OCI-LY3 (cell line): Measurements from ENCODE around the gene ADAP1.
"Not testable (repeated sequence)": the region's sequence is repeated elsewhere in the genome, so short reads cannot be mapped to it uniquely, and the experiment has no call there.

ENCODE experiments used
- H2AFZ ChIP-seq: fragments of 200-600, 300-600 bp; shearing (Covaris generic); 2 replicates; pipeline ENCODE4 v1.6.0; 2014; ENCODE audit warnings: antibody characterized with exemption, low read depth, low read length
- H3K27ac ChIP-seq: fragments of 200-600, 300-600 bp; sonication (generic); 2 replicates; pipeline ENCODE4 v1.5.1; 2014; ENCODE audit warnings: mild to moderate bottlenecking, low read length, moderate library complexity, mixed read lengths
- H3K27me3 ChIP-seq: fragments of 200-600, 300-600 bp; sonication (generic); 2 replicates; pipeline ENCODE4 v1.6.1; 2014; ENCODE audit warnings: low read depth, low read length, mixed read lengths
- H3K36me3 ChIP-seq: fragments of 200-600, 300-600 bp; sonication (generic); replicated peaks from 2 replicates; pipeline ENCODE3; 2014; ENCODE audit warnings: low read depth, low read length, mixed read lengths
- H3K4me1 ChIP-seq: fragments of 300-600, 200-600 bp; sonication (generic); 2 replicates; pipeline ENCODE4 v1.6.1; 2014; ENCODE audit warnings: low read length, mixed read lengths
- H3K4me2 ChIP-seq: fragments of 200-600, 300-600 bp; sonication (generic); 2 replicates; pipeline ENCODE4 v1.6.1; 2014; ENCODE audit warnings: low read length, mixed read lengths
- H3K4me3 ChIP-seq: fragments of 300-600, 200-600 bp; sonication (generic); 2 replicates; pipeline ENCODE4 v1.5.1; 2014; ENCODE audit warnings: antibody characterized with exemption, mild to moderate bottlenecking, low read length, moderate library complexity
- H3K79me2 ChIP-seq: fragments of 300-600, 200-600 bp; shearing (Covaris generic); 2 replicates; pipeline ENCODE4 v1.6.1; 2014; ENCODE audit warnings: mild to moderate bottlenecking, low read length, mixed read lengths
- H3K9ac ChIP-seq: fragments of 300-600, 200-600 bp; shearing (Covaris generic); 2 replicates; pipeline ENCODE4 v1.6.0; 2014; ENCODE audit warnings: mild to moderate bottlenecking, low read length, moderate library complexity
- H3K9me3 ChIP-seq: fragments of 200-600, 300-600 bp; shearing (Covaris generic); 2 replicates; pipeline ENCODE4 v1.6.1; 2014; ENCODE audit warnings: low read length, mixed read lengths; ENCODE audit not compliant: insufficient read depth
- H4K20me1 ChIP-seq: fragments of 200-600, 300-600 bp; sonication (generic); 2 replicates; pipeline ENCODE4 v1.6.1; 2016; ENCODE audit warnings: low read length, mixed read lengths; ENCODE audit not compliant: insufficient read depth
- EZH2phosphoT487 ChIP-seq: fragments of 200-600 bp; shearing (Covaris generic); IDR thresholded peaks from 2 replicates; pipeline ENCODE4 v1.6.1; 2018; ENCODE audit warnings: antibody characterized with exemption, mixed run types, low read depth
- TF ChIP-seq, protein P1 (sequence below): fragments of 200-600, 300-600 bp; sonication (generic); IDR thresholded peaks from 2 replicates; pipeline ENCODE4 v1.5.1; 2014; ENCODE audit warnings: antibody characterized with exemption, low read length, low read depth

The ADAP1 gene

DNA sequence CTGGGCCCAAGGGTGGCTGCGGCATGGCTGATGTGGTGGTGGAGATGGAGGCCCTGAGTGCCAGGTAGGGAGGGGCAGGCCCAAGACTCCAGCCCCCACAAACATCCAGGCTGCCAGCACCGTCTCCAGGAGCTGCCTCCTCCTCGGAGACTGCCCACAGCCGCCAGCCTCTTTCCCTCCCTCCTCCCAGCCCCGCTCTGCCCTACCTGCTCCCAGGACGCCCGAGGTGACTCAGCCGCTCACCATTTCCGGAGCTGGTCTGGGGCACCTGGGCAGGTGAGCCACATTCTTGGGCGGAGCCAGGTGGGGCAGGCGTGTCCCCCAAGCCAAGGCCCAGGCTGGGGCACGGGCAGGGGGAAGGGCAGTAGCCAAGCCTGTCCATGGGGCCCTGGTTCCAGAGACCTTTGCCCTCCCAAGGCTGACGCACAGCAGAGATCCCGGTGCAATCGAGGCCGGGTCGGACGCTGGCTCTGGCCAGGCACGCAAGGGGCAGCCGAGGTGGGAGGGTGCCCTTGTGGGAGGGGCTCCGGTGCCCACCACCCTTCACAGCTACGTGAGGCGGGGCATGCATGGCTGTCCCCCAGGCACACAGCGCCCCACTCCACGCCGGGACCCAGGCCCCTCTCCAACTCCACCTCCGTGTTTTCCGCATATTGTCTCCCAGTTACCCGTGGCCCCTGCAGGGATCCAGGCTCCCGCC lies 8.8 kb downstream of the ADAP1 start:
- peaks cover 8% of the 10 kb centered on the region; the same call in 1 of the 2 replicates for H3K27me3 ChIP-seq
- H3K79me2 ChIP-seq, result no peaks in the 10 kb centered on the region
- no peak overlapping the region for H2AFZ ChIP-seq
- no peak overlapping the region for H3K4me3 ChIP-seq
- no peaks in the 10 kb centered on the region for H3K9me3 ChIP-seq
- H3K4me2 ChIP-seq, result no peak overlapping the region
- H3K36me3 ChIP-seq, result peaks cover 6% of the 10 kb centered on the region
- no peak overlapping the region for H3K9ac ChIP-seq
- H3K27ac ChIP-seq, result no peak overlapping the region
- TF ChIP-seq, protein P1, sequence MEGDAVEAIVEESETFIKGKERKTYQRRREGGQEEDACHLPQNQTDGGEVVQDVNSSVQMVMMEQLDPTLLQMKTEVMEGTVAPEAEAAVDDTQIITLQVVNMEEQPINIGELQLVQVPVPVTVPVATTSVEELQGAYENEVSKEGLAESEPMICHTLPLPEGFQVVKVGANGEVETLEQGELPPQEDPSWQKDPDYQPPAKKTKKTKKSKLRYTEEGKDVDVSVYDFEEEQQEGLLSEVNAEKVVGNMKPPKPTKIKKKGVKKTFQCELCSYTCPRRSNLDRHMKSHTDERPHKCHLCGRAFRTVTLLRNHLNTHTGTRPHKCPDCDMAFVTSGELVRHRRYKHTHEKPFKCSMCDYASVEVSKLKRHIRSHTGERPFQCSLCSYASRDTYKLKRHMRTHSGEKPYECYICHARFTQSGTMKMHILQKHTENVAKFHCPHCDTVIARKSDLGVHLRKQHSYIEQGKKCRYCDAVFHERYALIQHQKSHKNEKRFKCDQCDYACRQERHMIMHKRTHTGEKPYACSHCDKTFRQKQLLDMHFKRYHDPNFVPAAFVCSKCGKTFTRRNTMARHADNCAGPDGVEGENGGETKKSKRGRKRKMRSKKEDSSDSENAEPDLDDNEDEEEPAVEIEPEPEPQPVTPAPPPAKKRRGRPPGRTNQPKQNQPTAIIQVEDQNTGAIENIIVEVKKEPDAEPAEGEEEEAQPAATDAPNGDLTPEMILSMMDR, result no peak
- no peak for TF ChIP-seq EZH2phosphoT487
- peaks cover 30% of the 10 kb centered on the region for H3K4me1 ChIP-seq
- no peaks in the 10 kb centered on the region for H4K20me1 ChIP-seq

DNA sequence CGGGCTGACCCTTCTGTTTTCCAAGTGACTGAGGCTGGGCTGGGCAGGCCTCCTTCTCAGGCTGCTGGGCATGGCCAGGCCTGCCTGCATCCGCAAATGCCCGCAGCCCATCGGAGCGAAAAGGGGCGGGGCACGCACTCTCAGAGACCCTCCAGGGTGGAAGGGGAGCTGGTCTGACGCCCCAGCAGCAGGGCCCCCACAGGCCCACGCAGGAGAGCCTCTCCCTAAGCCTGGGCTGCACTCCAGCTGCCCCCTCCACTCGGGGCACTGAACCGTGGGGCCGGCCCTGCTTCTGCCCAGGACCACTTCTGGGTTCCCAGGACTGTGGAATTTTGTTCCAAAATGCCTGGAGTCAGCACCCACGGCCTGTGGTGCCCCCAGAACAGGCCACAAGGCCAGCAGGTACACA lies 9.3 kb downstream of the ADAP1 start:
- Histone ChIP-seq H3K79me2 (no peaks in the 10 kb centered on the region), H3K4me2 (no peak overlapping the region), H3K27ac (no peak overlapping the region), H3K27me3 (peaks cover 8% of the 10 kb centered on the region; the same call in 1 of the 2 replicates), H2AFZ (no peak overlapping the region), H3K4me1 (peaks cover 30% of the 10 kb centered on the region), H3K9me3 (no peaks in the 10 kb centered on the region), H3K4me3 (no peak overlapping the region), H3K9ac (no peak overlapping the region), H3K36me3 (peaks cover 9% of the 10 kb centered on the region), H4K20me1 (no peaks in the 10 kb centered on the region)
- TF ChIP-seq, protein P1, result no peak
- no peak for TF ChIP-seq EZH2phosphoT487

DNA sequence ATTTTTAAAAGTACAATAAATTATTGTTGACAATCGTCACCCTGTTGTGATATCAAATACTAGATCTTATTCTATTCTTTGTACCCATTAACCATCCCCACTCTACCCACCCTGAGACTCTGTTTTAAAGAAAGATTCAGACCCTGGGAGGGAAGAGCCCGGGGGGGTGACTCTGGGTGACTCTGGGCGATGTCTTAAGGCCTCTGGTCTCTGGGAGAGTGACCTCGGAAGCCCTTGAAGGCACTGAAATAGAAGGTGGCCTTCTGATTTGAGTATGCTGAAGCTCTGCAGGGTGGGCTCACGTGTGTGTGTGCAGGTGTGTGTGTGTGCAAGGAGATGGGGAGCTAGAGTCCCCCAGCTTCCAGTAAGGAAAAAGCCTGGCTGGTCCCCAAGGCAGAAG lies 9.7 kb downstream of the ADAP1 start:
- Histone ChIP-seq H3K4me3 (no peak overlapping the region), H4K20me1 (no peaks in the 10 kb centered on the region), H3K27ac (no peak overlapping the region), H2AFZ (no peak overlapping the region), H3K36me3 (peaks cover 9% of the 10 kb centered on the region), H3K9ac (no peak overlapping the region), H3K27me3 (peaks cover 8% of the 10 kb centered on the region; the same call in 1 of the 2 replicates), H3K4me2 (no peak overlapping the region), H3K4me1 (peaks cover 26% of the 10 kb centered on the region), H3K79me2 (no peaks in the 10 kb centered on the region), H3K9me3 (peaks cover 3% of the 10 kb centered on the region; the same call in 1 of the 2 replicates)
- TF ChIP-seq, protein P1, result no peak
- no peak for TF ChIP-seq EZH2phosphoT487

DNA sequence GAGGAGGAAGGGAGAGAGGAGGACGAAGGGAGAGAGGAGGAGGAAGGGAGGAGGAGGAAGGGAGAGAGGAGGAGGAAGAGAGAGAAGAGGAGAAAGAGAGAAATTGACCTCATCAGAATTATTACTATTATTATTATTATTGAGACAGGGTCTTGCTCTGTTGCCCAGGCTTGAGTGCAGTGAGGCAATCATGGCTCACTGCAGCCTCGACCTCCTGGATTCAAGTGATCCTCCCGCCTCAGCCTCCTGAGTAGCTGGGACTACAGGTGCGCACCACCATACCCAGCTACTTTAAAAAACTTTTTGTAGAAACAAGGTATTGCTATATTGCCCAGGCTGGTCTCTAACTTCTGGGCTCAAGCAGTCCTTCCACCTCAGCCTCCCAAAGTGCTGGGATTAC lies 10.7 kb downstream of the ADAP1 start:
- not testable (repeated sequence) for H4K20me1 ChIP-seq, H3K4me3 ChIP-seq, H3K9ac ChIP-seq, H3K27me3 ChIP-seq, H3K4me2 ChIP-seq, H3K79me2 ChIP-seq, H3K9me3 ChIP-seq, H3K27ac ChIP-seq, H2AFZ ChIP-seq, H3K36me3 ChIP-seq
- H3K4me1 ChIP-seq, result peaks cover 17% of the 10 kb centered on the region
